MM.1S (cell line): Measurements from ENCODE around the gene LMCD1.

Source experiments
- DNase-seq: peaks from one replicate; pipeline ENCODE4 v3.0.0-alpha.2; 2015
- H2AFZ ChIP-seq: fragments of 300-600 bp; sonication (generic); 2 replicates; pipeline ENCODE4 v1.6.0; 2016; ENCODE audit warnings: antibody characterized with exemption, low read length
- H3F3A ChIP-seq: fragments of 300-600 bp; sonication (generic); 2 replicates; pipeline ENCODE4 v1.6.1; 2016; ENCODE audit warnings: mild to moderate bottlenecking, antibody characterized with exemption, low read length, moderate library complexity, mixed read lengths; ENCODE audit not compliant: insufficient read depth
- H3K27ac ChIP-seq: fragments of 300-600 bp; sonication (generic); 2 replicates; pipeline ENCODE4 v1.5.1; 2016; ENCODE audit warnings: mild to moderate bottlenecking, low read length
- H3K27me3 ChIP-seq: fragments of 300-600 bp; sonication (generic); replicated peaks from 2 replicates; pipeline ENCODE4 v1.6.0; 2016; ENCODE audit warnings: low read length; ENCODE audit not compliant: insufficient read depth
- H3K36me3 ChIP-seq: fragments of 300-600 bp; sonication (generic); replicated peaks from 2 replicates; pipeline ENCODE4 v1.6.1; 2016; ENCODE audit warnings: mild to moderate bottlenecking, low read length, mixed read lengths; ENCODE audit not compliant: insufficient read depth
- H3K4me1 ChIP-seq: fragments of 300-600 bp; sonication (generic); 2 replicates; pipeline ENCODE4 v1.6.1; 2016; ENCODE audit warnings: low read length, mixed read lengths
- H3K4me2 ChIP-seq: fragments of 300-600 bp; sonication (generic); 2 replicates; pipeline ENCODE4 v1.6.0; 2016; ENCODE audit warnings: low read depth, low read length
- H3K4me3 ChIP-seq: fragments of 300-600 bp; sonication (generic); 2 replicates; pipeline ENCODE4 v1.5.1; 2016; ENCODE audit warnings: low read length, mixed read lengths
- H3K79me2 ChIP-seq: fragments of 300-600 bp; sonication (generic); 2 replicates; pipeline ENCODE4 v1.6.1; 2016; ENCODE audit warnings: mixed run types, low read length, mixed read lengths
- H3K9ac ChIP-seq: fragments of 300-600 bp; sonication (generic); 2 replicates; pipeline ENCODE4 v1.6.1; 2016; ENCODE audit warnings: low read length, mixed read lengths
- H3K9me2 ChIP-seq: fragments of 300-600 bp; sonication (generic); replicated peaks from 2 replicates; pipeline ENCODE4 v1.6.1; 2016; ENCODE audit warnings: mild to moderate bottlenecking, low read length, mixed read lengths; ENCODE audit not compliant: insufficient read depth
- H3K9me3 ChIP-seq: fragments of 300-600 bp; sonication (generic); replicated peaks from 2 replicates; pipeline ENCODE4 v1.6.1; 2016; ENCODE audit warnings: mild to moderate bottlenecking, low read length, mixed read lengths; ENCODE audit not compliant: insufficient read depth
- H4K20me1 ChIP-seq: fragments of 300-600 bp; sonication (generic); 2 replicates; pipeline ENCODE4 v1.6.1; 2016; ENCODE audit warnings: mild to moderate bottlenecking, low read length, moderate library complexity, mixed read lengths; ENCODE audit not compliant: insufficient read depth
- EZH2 ChIP-seq: fragments of 300-600 bp; sonication (generic); optimal IDR thresholded peaks from 2 replicates; pipeline ENCODE3; 2017; ENCODE audit warnings: low read depth, mild to moderate bottlenecking, antibody characterized with exemption, low read length, mixed read lengths
- EZH2phosphoT487 ChIP-seq: fragments of 300-600 bp; sonication (generic); IDR thresholded peaks from 2 replicates; pipeline ENCODE4 v1.6.1; 2018; ENCODE audit warnings: antibody characterized with exemption, low read length
- TF ChIP-seq, protein P1 (sequence below): fragments of 300-600 bp; sonication (generic); IDR thresholded peaks from 2 replicates; pipeline ENCODE4 v1.5.1; 2016; ENCODE audit warnings: antibody characterized with exemption, low read length, mixed read lengths

Gene LMCD1

GRCh38 chr3:8532251-8532871, 30.7 kb downstream of the LMCD1 start:
- no peaks in the 10 kb centered on the region for H3K79me2 ChIP-seq
- no peak overlapping the region for H3K4me3 ChIP-seq
- H4K20me1 ChIP-seq, result no peaks in the 10 kb centered on the region
- H3K4me1 ChIP-seq, result no peaks in the 10 kb centered on the region
- H2AFZ ChIP-seq, result no peak overlapping the region
- no peaks in the 10 kb centered on the region for H3K9me3 ChIP-seq
- no peaks in the 10 kb centered on the region for H3K27me3 ChIP-seq
- TF ChIP-seq, protein P1, sequence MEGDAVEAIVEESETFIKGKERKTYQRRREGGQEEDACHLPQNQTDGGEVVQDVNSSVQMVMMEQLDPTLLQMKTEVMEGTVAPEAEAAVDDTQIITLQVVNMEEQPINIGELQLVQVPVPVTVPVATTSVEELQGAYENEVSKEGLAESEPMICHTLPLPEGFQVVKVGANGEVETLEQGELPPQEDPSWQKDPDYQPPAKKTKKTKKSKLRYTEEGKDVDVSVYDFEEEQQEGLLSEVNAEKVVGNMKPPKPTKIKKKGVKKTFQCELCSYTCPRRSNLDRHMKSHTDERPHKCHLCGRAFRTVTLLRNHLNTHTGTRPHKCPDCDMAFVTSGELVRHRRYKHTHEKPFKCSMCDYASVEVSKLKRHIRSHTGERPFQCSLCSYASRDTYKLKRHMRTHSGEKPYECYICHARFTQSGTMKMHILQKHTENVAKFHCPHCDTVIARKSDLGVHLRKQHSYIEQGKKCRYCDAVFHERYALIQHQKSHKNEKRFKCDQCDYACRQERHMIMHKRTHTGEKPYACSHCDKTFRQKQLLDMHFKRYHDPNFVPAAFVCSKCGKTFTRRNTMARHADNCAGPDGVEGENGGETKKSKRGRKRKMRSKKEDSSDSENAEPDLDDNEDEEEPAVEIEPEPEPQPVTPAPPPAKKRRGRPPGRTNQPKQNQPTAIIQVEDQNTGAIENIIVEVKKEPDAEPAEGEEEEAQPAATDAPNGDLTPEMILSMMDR, result no peak
- TF ChIP-seq EZH2, result no peak
- no peak for TF ChIP-seq EZH2phosphoT487
- no peak for DNase-seq
- H3K36me3 ChIP-seq, result no peaks in the 10 kb centered on the region
- H3F3A ChIP-seq, result no peaks in the 10 kb centered on the region
- no peak overlapping the region for H3K27ac ChIP-seq
- H3K4me2 ChIP-seq, result no peak overlapping the region
- no peak overlapping the region for H3K9ac ChIP-seq
- H3K9me2 ChIP-seq, result no peaks in the 10 kb centered on the region

DNA sequence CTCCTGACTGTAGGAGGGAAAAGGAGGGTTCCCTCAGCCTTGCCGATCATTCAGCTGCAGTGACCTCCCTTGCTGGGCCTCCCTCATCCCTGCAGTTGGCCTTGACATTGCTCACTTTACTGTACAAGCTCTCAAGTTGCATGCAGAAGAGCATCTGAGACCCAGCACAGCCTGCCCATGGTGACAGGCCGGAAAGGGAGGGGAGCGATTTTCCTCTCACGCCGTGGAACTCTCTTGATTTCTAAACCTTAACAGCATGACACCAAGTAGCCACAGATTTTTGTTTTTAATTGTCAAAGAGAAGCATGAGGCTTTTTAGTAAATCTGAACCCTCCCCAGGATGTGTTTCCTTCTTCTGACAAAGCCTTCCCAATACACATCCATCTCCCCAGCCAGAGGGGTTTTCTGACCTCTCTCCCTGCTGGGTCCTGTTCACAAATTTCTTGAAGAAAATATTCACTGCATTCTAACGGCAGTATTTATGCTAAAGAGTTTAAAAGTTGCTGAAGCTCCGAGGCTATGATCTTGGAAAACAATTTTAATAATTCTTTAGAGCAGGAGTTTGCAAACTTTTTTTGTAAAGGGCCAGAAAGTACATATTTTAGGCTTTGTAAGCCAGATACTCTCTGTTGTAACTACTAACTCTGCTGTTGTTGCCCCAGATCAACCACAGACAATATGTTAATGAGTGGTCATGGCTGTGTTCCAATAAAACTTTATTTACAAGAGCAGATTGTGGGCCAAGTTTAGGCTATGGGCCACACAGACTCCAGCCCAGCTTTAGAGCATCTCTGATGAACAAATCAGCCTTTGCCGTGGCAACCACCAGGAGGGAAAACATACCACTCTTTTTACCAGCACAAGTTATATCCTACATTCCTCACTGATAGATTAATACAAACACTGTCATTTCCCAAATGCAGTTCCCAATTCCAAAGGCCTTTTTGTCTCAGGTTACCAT, 34.8 kb downstream of the LMCD1 start:
- H3K36me3 ChIP-seq, result no peaks in the 10 kb centered on the region
- H3K79me2 ChIP-seq, result no peaks in the 10 kb centered on the region
- H3K27me3 ChIP-seq, result no peaks in the 10 kb centered on the region
- no peak overlapping the region for H3K4me3 ChIP-seq
- H3K4me1 ChIP-seq, result no peaks in the 10 kb centered on the region
- DNase-seq, result no peak
- TF ChIP-seq, protein P1, result no peak
- TF ChIP-seq EZH2 (no peak), EZH2phosphoT487 (no peak)
- no peak overlapping the region for H3K27ac ChIP-seq
- H3F3A ChIP-seq, result no peaks in the 10 kb centered on the region
- no peak overlapping the region for H2AFZ ChIP-seq
- H4K20me1 ChIP-seq, result no peaks in the 10 kb centered on the region
- H3K9ac ChIP-seq, result no peak overlapping the region
- no peaks in the 10 kb centered on the region for H3K9me3 ChIP-seq
- H3K9me2 ChIP-seq, result no peaks in the 10 kb centered on the region
- no peak overlapping the region for H3K4me2 ChIP-seq

DNA sequence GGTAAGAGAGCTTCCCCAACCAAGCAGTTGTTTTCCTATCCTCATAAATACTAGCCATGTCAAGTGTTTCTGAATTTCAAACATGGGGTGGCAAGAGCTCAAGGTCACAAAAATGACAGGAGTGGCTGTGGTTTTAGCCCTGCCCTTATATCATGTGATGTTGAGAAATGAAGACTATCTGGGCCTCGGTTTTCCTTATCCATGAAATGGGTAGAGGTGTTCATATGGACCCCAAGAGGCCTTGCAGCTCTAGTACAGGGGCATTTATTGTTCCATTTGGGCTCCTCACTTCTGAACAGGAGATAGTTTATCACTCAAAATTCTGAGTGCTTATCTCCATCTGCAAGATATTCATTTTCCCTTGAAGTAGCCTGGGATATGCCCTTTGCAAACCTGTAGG, 35.8 kb downstream of the LMCD1 start:
- no peak for TF ChIP-seq EZH2phosphoT487

More for the DNA sequence above, 35.8 kb downstream of the LMCD1 start:
- Histone ChIP-seq H3K4me2 (no peak overlapping the region), H2AFZ (no peak overlapping the region), H3F3A (no peaks in the 10 kb centered on the region), H3K9ac (no peak overlapping the region), H3K79me2 (no peaks in the 10 kb centered on the region), H3K9me3 (no peaks in the 10 kb centered on the region), H3K27me3 (no peaks in the 10 kb centered on the region), H3K36me3 (no peaks in the 10 kb centered on the region), H4K20me1 (no peaks in the 10 kb centered on the region), H3K4me3 (no peak overlapping the region), H3K4me1 (no peaks in the 10 kb centered on the region), H3K9me2 (no peaks in the 10 kb centered on the region), H3K27ac (no peak overlapping the region)
- DNase-seq, result no peak
